ENCODE data around the gene MSN. TPM values are rescaled to one million over a fixed set of nuclear protein-coding genes. Genes with fewer than 3 reads are reported as not detected.

The MSN gene
- total RNA-seq, 1 donor from 2014 or later: 621 TPM

DNA sequence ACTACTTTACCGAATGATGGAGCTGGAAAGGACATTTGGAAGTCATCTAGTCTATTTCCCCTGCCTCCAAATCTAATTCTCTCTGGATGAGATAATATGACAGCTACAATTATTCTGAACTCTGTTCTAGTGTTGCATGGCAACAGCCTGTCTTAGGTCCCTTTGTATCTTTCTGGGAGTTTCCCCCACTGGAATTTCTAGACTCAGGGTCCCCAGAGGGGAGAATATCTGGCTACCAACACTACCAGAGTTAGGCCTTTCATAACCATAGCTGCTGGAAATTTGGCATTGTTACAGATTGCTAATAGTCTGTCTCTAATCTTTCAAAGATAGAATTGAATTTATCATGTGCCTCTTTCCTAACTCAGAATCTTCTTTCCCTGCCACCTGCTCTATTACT lies 4.5 kb downstream of the MSN start:
- intact Hi-C loops (cut with micrococcal nuclease): loop anchor here (1.0 to 10.0 kb wide), 3 partner anchors 51 to 315 kb away; no protein-coding TSS in a partner anchor

DNA sequence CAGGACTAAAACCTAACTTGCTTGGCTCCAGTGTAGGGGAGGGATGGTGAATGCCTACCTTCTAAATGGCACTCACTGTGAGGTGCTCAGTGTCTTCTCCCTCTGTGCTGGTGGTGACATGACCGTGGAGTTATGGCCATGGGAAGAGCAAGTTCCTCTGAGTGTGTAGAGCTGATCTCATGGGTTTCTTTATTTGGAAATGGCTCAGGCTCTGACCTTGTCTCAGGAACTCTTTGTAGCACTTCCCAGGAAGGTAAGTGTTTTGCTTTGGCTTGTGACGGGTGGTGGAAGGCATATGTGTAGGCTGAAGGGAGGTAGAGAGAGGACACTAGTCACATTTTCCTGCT lies 6.4 kb downstream of the MSN start:
- intact Hi-C loops (cut with micrococcal nuclease): loop anchor here (5.0 to 10.0 kb wide), 2 partner anchors 251 to 313 kb away; no protein-coding TSS in a partner anchor

DNA sequence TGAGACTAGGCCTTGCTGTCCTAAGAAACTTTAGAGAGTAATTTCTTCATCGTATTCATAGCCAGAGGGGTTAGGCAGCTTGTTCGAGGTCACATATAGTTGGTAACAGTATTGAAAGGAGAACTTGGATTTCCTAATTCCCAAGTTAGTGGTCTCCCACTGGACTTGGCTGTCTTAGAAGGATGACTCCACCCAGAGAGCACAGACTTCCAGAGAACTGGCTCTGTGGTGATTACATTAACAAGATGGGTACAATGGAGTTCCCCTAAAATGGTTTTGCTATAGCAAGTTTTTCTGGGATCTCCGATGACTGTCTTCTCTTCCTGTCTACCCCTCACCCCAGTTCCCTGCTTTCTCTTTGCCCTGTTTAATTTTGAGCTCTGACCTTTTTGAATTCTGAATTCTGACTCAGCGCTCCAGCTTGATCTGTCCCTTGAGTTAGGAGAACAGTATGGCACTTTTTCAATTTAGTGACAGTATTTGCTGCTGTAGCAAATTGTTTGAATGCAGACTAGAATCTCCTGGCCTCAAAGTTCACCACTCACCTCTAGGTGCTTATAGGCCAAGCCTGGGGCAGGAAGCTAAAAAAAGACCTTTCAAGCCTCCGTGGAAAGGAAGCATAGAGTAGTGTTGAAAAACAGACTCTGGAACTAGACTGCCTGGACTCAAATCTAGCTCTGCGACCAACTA lies 6.9 kb downstream of the MSN start:
- intact Hi-C loops (cut with micrococcal nuclease): loop anchor here (5.0 to 10.0 kb wide), 2 partner anchors 250 to 313 kb away; no protein-coding TSS in a partner anchor

DNA sequence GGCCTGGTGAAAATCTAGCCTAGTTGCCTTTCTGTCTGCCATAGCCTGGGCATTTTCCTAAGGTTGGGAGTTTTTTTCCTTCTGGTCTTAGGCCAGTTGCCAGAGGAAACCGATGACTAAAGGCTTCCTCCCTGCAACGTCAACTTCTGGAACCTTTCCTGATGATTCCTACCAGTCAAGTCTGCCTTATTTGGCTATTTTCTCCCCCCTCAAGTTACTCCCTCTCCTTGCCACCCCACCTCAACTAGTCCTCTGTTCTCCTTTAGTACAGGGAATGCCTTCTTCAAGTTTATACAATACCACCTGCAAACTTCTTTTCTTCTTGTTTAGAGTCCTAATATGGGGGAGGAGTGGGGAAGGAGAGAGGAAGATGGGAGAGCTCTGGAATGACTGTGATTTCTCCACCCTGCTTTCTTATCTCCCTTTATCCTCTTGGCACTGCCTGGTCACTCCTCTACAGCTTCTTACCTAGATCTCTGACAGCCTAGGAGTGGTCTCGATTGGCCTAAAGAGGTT lies 10.6 kb downstream of the MSN start:
- intact Hi-C loops (cut with micrococcal nuclease): loop anchor here (10.0 kb wide), 1 partner anchor 247 kb away; no protein-coding TSS in a partner anchor

DNA sequence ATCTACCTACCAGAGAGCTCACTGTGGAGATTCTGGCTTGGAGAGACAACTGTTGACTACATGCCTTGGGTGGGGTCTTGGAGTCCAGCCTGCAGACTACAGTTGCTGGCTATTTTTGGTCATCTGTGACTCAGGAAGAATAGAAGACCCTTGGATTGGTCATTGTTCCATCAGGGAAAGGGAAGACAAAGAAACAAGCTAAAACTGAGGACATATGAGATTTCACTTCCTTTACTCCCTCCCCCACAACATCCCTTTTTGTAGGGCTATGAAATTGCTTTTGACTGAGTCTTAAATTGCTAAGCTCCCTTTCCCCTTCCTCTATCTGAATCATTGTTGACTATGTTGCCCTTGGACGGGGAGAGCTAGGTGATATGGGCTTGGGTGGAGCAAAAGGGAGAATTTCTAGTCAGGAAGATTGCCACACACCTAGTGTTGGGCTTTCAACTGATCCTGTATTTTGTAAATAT lies 11.7 kb downstream of the MSN start:
- intact Hi-C loops (cut with micrococcal nuclease): loop anchor here (10.0 kb wide), 1 partner anchor 246 kb away; no protein-coding TSS in a partner anchor

DNA sequence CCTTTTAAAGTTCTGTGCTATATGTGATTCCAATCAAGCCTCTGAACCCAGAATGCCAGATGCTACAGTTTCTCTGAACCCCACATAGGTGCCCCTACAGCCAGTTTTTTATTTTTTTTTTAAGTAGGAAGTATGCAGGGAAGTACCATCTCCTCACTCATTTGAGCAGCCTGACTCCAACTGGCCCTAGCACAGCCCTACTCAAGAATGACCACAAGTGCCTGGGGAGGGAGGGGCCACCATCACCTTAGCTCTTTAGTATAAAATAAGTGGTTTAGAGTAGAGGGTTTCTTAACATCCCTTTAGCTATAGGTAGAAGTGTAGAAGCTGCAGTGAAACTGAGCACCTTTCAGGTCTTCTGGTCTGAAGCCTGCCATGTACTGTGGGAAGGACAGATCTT lies 14.4 kb downstream of the MSN start:
- intact Hi-C loops (cut with micrococcal nuclease): no loop called here

DNA sequence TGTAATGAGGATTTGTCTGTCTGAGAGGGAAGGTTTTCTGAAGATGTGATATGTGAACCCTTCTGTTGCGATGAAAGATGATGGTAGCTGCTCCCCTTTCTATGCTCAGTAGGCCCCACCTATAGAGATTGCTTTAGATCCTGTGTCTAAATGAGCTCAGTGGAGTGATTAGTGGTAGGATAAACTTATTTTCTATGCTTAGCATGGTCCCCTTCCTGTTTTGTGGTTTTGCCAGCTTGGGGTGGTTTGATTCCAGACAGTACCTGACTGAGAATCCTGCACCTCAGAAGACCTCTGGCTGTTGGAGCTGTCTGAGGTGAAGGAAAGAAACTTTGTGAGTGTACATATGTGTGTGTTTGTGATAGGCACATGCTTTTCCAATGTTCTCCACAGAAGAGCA lies 17.7 kb downstream of the MSN start:
- intact Hi-C loops (cut with micrococcal nuclease): no loop called here

DNA sequence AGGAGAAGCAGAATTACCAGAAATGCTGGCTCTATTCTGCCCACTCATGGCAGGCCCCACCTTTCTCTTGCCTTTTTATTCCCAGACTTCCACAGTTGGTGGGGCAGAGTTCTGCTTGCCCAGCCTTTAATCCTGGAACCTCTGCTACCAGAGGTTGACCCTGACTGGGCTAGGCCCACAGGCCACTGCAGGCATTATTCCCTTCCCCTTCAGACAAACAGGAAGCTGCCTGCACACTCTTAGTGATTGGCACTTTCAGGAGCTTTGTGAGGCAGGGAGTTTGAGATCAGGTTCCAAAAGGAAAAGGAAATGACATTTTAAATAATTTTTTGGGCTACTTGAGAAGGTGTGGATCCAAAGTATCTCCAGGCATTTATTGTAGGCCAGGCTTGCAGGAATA lies 18.8 kb downstream of the MSN start:
- intact Hi-C loops (cut with micrococcal nuclease): no loop called here

DNA sequence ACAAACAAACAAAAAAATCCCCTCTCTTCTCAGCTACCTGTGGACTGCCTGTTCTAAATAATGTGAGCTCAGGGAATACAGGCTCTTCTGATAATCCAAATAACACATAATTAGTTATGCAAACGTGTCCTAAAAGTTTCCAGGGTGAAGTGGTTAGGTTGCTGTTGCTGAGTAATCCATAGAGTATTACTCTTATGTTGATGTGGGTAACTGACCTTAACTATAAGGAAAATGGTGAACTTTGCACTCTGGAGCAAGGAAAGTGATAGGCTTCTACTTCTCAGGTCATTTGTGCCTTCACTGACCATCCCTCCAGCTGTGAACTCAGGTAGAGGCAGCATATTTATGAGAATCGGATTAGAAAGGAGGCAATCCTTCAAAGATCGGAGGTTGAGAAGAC lies 19.9 kb downstream of the MSN start:
- intact Hi-C loops (cut with micrococcal nuclease): no loop called here

DNA sequence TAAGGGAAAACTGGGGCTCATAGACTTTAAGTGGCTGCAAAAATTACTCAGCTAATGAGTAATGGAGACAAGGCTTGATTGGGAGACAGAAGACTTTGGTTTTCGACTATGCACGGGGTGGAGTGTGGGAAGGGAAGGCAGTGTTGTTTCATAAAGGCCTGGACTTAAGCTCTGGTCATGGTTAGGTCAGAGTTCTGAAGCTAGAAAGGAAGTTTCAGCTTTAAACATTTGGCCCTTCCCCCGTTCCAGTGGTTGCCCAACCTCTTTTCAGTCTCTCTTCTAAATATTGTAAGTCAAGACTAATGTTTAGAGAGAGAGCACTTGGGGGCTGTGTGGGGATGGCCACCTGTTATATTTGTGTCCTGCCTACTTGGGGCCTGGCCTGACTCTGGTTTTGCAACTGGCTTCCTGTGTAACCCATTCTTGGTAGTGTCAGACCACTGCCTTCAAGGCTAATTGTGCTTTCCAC lies 21.0 kb downstream of the MSN start:
- intact Hi-C loops (cut with micrococcal nuclease): no loop called here

DNA sequence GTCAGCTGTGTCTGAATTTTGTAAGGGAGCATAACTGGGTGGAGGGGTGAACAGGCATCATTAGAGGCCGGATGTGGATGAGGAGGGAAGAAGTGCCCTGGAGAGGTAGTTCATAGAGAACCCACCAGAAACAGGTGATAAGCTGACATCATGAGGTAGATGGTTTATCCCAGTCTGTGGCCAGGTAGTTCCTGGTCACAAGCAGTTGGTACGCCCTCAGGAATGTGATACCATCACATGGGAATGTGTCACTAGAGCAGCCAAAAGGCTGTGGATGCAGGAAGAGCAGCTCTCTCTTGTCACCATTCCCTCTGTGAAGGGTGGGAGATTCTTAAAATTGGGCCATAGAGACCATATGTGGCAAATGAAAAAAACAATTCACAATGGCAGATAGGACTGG lies 21.9 kb downstream of the MSN start:
- intact Hi-C loops (cut with micrococcal nuclease): no loop called here

DNA sequence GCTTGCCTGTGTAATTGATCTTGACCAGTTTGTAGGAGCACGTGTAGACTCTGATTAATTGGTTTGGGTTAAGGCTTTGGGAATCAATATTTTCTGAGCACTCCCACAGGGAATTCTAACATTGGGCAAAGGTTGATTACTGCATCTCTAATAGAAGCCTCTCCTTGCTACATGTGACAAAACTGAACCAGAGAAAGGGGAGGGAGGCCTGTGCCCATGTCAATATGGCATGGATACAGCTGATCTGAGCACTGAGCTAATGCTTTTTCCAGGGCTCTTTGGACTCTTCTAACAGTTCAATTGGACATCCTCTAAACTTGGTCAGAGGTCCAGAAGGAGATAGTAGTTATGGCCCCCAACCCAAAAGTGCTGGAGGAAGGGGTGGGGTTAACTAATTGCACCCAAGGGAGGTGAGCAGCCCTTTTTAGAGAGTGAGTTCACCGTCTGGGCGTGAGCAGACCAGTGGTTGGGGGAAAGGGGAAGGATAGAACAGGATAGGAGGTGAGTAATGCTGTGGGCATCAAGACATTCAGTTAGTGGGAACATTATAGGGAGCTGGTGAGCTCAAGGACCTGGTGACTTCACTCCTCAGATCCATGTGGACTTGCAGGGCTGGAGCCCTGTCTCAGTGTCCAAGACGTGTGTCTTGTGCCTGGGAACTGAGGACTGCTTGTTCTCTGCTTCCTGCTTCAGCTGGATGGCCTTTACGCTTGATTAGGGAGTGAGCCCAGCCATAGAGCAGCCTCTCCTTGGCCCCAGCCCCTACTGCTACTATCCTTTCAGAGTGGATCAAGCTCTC lies 22.8 kb downstream of the MSN start:
- intact Hi-C loops (cut with micrococcal nuclease): no loop called here

DNA sequence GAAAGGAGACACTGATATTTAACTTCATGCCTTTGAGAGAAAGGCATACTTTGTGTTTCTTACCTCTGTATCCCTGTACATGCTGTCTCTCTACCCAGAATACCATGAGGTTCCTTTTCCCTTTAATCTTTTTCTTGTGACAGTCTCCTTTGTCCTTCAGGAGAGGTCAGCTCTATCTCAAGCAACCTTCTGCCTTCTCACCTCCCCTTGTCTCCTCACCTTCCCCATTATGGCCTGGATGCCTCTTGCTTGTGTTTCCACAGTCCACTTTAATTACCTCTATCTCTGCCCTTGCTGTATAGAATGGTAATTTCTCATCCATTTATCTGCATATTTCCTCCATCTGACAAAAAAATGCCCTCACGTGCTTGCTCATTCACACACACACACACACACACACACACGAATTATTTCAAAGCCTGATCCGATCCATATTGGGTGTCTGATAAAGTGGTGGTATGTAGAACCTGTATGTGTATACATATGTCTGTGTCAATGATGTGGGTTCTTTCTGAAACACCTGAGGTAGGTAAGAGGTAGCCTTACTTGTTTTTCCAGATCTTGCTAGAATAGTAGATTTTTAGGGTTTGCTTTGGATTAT lies 28.5 kb downstream of the MSN start:
- intact Hi-C loops (cut with micrococcal nuclease): no loop called here

DNA sequence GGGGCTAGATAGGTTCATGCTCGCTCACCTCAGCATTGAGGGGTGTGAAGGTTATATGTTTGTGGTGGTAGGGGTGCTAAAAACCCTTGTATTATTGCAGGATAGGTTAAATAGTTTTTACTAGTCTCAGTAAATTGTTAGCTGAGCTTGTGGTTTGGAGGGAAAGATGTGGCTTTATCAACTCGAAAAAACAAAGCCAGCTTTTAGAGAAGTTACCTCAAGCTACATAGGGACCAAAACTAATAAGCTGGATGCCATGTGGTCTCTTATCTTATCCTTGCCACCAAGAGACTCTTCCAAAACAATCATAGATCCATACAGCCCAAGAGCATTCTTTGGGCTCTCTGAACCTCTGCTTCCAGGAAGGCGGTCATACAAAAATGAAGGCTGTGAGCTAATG lies 29.2 kb downstream of the MSN start:
- intact Hi-C loops (cut with micrococcal nuclease): no loop called here

DNA sequence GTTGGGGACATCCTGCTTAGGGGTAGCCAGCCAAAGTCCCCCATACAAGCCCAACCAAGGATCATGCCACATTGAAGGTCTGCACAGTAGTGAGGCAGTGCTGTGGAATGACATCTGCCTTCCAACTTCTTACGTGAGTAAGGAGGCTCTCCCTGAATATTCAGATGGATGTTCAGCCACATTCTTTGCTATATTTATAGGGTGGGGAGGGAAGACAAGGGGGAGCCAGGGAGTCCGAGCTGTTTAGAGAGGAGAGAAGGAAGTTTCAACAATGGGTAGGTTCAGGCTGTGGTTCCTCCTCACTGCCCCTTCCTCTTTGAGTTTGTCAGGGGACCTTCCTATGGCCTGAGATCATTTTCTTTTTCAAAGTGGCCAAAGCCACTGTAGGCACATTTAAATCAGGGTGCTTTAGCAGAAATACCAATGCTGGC lies 29.8 kb downstream of the MSN start:
- intact Hi-C loops (cut with micrococcal nuclease): no loop called here

DNA sequence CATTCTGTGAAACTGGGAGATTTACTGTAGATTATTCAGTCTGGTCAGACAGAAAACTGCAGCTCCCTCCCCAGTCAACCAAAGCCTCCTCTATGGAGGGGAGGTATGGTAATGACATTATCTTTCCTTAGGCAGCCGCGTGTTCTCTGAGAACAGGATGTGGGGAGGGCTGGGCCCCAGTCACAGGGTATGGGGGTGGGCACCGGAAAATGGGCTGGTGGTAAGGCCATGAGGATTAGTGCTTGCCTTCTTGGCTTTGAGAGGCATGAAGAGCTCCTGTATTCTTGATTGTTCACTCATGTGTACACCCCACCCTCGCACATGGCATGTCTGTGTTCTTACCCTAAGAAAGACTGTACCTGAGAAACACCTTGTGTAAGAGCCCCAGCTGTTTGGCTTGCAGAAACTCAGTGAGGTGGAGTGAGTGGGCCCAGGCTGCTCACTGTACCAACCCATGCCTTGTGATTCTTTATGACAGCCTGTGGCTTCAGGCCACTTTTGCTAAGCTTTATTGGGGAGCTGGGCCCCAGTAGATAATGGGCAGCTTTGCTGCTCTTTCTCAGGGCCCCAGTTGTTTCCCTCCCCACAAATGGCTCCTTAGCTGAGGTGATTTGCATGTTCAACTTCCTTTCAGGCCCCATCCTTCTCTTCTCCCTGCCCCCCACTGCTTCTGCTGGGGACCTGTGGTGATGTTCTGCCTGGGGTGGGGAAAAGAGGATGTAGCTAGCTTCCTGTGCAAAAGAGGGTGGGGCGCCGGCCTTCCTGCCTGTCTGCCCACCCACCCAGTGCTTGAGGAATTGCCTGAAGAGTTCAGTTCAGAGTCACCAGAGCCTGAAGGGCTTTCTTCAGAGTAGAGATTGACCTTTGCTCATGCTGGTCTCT lies 30.7 kb downstream of the MSN start:
- intact Hi-C loops (cut with micrococcal nuclease): loop anchor here (1.0 to 2.0 kb wide), 3 partner anchors 25 to 103 kb away; no protein-coding TSS in a partner anchor

DNA sequence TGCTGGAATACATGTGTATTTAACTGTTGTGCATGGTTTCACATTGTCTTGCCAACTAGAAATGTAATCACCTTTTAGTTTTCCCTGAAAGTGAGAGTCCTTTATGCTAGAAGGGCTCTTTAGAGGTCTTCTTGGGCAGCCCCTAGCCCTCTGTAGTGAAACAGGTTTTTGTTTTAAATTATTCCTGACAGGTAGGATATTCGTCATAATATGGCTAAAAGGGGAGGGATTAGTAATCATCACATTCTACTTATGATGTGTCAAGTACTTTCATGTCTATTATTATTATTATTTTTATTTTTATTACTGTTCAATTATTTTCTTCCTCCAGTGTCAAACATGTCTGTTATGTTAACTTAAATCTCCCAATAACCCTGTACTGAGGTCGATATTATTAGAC lies 35.5 kb downstream of the MSN start:
- intact Hi-C loops (cut with micrococcal nuclease): no loop called here

DNA sequence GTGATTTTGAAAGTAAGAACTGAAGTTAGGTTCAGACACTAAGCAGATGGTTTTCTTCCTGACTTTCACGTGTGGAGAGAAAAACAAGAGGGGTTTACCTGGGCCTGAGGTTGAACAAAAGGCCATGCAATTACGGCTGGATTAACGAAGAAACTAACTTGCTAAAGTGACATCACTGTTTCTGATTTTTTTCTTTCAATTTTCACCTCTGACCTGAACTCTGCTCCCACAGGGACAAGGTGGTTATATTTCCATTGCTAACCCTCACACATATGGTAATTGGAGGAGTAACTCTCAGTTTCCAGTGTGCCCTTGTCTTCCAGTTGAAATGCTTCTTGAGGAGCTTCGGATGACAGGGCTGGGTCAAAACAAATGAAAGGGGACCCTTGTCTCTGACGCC lies 38.0 kb downstream of the MSN start:
- intact Hi-C loops (cut with micrococcal nuclease): no loop called here

DNA sequence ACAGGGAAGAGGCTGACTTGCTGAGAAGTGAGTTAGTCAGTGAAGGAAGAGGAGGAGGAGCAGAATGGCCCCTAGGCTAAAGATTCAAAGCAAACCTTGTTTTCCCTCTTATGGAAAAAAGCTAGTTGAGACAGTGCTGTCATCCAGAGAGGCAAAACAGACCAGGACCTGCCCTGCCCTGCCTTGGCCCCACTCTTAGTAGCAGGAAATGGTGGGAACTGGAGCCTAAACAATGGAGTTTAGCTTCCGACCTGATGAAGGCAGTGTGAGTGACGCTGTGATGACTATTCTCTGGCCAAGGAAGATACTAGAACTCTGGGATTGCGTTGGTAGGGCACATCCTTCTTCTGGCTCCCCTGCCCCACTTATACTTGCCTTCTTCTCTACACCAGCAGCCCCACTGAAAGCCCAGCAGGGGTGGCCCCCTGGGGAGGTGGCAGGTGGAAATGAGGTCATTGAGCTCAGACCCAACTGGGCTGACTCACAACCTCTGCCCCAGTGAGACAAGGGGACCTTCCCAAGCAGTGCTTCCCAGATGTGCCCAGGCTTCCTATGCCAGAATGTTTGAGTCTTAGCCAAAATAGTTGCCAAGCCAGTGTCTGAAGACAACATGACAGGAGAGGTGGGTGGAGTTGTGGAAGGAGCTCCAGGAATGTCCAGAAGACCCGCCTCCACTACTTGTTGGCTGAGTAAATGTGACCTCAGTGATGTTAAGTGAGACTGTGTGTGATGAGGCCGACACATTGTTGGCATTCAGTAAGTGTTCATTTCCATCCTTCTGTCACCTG lies 38.8 kb downstream of the MSN start:
- intact Hi-C loops (cut with micrococcal nuclease): no loop called here

DNA sequence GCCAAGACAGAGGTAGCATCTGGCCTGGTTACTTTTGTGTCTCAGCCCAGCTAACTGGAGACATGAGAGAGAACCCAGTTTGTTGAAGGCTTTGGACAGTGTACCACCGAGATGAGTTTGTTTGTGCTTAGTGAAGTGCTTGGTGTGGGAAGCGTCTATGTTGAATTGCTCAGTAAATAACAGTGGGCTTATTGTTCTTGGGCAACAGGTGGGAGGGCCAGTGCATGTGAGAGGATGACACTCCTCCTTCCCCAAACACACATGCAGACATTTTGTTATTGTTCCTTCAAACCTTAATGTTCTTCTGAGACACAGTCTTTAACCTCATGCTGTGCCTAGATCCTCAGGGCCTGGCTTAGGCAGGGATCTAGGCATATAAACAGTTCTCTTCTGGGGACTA lies 39.7 kb downstream of the MSN start:
- intact Hi-C loops (cut with micrococcal nuclease): no loop called here
